Measurements from ENCODE around the gene MICU1.

DNA sequence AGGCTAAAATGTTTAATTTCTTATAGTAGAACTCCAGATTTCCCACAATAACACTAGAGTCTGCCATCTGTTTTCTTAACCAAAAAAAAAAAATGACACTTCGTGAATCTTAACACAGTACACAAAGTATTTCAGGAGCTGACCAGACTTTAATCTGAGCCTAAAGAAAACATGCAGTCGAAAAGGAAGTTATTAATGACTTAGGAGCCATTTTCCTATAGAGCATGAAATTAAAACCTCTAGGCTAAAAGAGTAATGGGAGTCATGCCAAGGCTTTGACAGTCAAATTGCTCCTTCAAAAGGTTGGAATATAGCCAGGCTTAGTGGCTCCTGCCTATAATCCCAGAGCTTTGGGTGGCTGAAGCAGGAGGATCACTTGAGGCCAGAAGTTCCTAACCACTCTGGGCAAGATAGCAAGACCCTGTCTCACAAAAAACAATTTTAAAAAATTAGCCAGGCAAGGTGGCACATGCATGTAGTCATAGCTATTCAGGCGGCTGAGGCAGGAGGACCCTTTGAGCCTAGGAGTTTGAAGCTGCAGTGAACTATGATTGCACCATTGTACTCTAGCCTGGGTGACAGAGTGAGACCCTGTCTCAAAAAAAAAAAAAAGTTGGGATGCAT, 13.6 kb downstream of the MICU1 start:
- TF ChIP-seq SPI1 (IDR thresholded peaks at IDR 0.05; ENCODE audit: borderline replicate concordance, insufficient read depth, low read depth, low read length) (no peak), CEBPB (IDR thresholded peaks at IDR 0.05; ENCODE audit: borderline replicate concordance in 1 of 2, low read depth in 2 of 2, low read length in 2 of 2) (no peak), PAX8 (IDR thresholded peaks at IDR 0.05) (no peak), WRNIP1 (IDR thresholded peaks at IDR 0.05; ENCODE audit: borderline replicate concordance, low read depth, low read length) (no peak), TAF1 (IDR thresholded peaks at IDR 0.05; ENCODE audit: borderline replicate concordance, low read depth, low read length) (no peak), ETV6 (conservative IDR thresholded peaks at IDR 0.05 in 1 of 2, IDR thresholded peaks at IDR 0.05 in 1 of 2; ENCODE audit: borderline replicate concordance in 1 of 2, low read depth in 1 of 2) (no peak), FOXM1 (IDR thresholded peaks at IDR 0.05; ENCODE audit: low read depth, low read length) (no peak), CREB1 (IDR thresholded peaks at IDR 0.05; ENCODE audit: low read depth) (no peak), POLR2A (IDR thresholded peaks at IDR 0.05; ENCODE audit: low read depth, low read length) (no peak), POLR2AphosphoS5 (IDR thresholded peaks at IDR 0.05; ENCODE audit: low read length) (no peak), EED (IDR thresholded peaks at IDR 0.05; ENCODE audit: low read depth) (no peak)
- TF ChIP-seq, protein P1, sequence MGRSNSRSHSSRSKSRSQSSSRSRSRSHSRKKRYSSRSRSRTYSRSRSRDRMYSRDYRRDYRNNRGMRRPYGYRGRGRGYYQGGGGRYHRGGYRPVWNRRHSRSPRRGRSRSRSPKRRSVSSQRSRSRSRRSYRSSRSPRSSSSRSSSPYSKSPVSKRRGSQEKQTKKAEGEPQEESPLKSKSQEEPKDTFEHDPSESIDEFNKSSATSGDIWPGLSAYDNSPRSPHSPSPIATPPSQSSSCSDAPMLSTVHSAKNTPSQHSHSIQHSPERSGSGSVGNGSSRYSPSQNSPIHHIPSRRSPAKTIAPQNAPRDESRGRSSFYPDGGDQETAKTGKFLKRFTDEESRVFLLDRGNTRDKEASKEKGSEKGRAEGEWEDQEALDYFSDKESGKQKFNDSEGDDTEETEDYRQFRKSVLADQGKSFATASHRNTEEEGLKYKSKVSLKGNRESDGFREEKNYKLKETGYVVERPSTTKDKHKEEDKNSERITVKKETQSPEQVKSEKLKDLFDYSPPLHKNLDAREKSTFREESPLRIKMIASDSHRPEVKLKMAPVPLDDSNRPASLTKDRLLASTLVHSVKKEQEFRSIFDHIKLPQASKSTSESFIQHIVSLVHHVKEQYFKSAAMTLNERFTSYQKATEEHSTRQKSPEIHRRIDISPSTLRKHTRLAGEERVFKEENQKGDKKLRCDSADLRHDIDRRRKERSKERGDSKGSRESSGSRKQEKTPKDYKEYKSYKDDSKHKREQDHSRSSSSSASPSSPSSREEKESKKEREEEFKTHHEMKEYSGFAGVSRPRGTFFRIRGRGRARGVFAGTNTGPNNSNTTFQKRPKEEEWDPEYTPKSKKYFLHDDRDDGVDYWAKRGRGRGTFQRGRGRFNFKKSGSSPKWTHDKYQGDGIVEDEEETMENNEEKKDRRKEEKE (IDR thresholded peaks at IDR 0.05) = no peak
- TF ChIP-seq, protein P2, sequence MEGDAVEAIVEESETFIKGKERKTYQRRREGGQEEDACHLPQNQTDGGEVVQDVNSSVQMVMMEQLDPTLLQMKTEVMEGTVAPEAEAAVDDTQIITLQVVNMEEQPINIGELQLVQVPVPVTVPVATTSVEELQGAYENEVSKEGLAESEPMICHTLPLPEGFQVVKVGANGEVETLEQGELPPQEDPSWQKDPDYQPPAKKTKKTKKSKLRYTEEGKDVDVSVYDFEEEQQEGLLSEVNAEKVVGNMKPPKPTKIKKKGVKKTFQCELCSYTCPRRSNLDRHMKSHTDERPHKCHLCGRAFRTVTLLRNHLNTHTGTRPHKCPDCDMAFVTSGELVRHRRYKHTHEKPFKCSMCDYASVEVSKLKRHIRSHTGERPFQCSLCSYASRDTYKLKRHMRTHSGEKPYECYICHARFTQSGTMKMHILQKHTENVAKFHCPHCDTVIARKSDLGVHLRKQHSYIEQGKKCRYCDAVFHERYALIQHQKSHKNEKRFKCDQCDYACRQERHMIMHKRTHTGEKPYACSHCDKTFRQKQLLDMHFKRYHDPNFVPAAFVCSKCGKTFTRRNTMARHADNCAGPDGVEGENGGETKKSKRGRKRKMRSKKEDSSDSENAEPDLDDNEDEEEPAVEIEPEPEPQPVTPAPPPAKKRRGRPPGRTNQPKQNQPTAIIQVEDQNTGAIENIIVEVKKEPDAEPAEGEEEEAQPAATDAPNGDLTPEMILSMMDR (IDR thresholded peaks at IDR 0.05 in 2 of 3, conservative IDR thresholded peaks at IDR 0.05 in 1 of 3; ENCODE audit: control insufficient read depth in 2 of 3, extremely low read depth in 1 of 3, insufficient read depth in 1 of 3, low read depth in 3 of 3, low read length in 3 of 3) = no peak
- TF ChIP-seq, protein P3, sequence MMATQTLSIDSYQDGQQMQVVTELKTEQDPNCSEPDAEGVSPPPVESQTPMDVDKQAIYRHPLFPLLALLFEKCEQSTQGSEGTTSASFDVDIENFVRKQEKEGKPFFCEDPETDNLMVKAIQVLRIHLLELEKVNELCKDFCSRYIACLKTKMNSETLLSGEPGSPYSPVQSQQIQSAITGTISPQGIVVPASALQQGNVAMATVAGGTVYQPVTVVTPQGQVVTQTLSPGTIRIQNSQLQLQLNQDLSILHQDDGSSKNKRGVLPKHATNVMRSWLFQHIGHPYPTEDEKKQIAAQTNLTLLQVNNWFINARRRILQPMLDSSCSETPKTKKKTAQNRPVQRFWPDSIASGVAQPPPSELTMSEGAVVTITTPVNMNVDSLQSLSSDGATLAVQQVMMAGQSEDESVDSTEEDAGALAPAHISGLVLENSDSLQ (IDR thresholded peaks at IDR 0.05) = no peak

All from GM12878 (cell line).